Activated CD4-positive, alpha-beta T cell treated with anti-CD3 and anti-CD28 coated beads, Interleukin-2, amount 10 ng/mL, durations not matched to agents 7 days and 5 days (primary cell): ENCODE data around the gene KAT8. TPM values are rescaled to one million over a fixed set of nuclear protein-coding genes. Genes with fewer than 3 reads are reported as not detected.

ENCODE experiments used
- CTCF ChIA-PET: fragments of 350-600 bp; sonication (Branson Sonifier 250); formaldehyde crosslinking; loops from one replicate; lab custom pipeline; 2021; ENCODE audit warnings: antibody characterized with exemption; lab: Charles Lee
- POLR2A ChIA-PET: fragments of 350-600 bp; sonication (Branson Sonifier 250); formaldehyde crosslinking; loops from one replicate; lab custom pipeline; 2021; ENCODE audit warnings: antibody characterized with exemption; lab: Charles Lee
- DNase-seq: peaks from one replicate; pipeline ENCODE4 v3.0.0-alpha.2; 2020
- H3K27ac Mint-ChIP-seq: one replicate; pipeline ENCODE4 v1.8.0; 2021; ENCODE audit warnings: mild to moderate bottlenecking, moderate library complexity, mixed read lengths
- H3K27me3 Mint-ChIP-seq: one replicate; pipeline ENCODE4 v1.8.0; 2021; ENCODE audit warnings: mixed read lengths
- H3K36me3 Mint-ChIP-seq: one replicate; pipeline ENCODE4 v1.8.0; 2021; ENCODE audit warnings: low read depth, mixed read lengths
- H3K4me1 Mint-ChIP-seq: one replicate; pipeline ENCODE4 v1.8.0; 2021; ENCODE audit warnings: mixed read lengths
- H3K4me3 Mint-ChIP-seq: one replicate; pipeline ENCODE4 v1.8.0; 2021; ENCODE audit warnings: mild to moderate bottlenecking, moderate library complexity, mixed read lengths
- H3K9me3 Mint-ChIP-seq: one replicate; pipeline ENCODE4 v1.8.0; 2021; ENCODE audit warnings: mixed read lengths
- total RNA-seq, 2 experiments: library from RNA; stranded (reverse); gene quantifications; one replicate each; pipeline ENCODE4 v1.2.3, GENCODE V29; 2021

Gene KAT8
- total RNA-seq, 2 experiments from 2014 or later, result 63.4 to 67.7 TPM

- Mint-ChIP-seq H3K27me3 (no peaks in the 10 kb centered on the region), H3K36me3 (peaks cover 18% of the 10 kb centered on the region), H3K27ac (peak overlapping the region; percentile 76), H3K4me3 (no peak overlapping the region), H3K4me1 (peaks cover 3% of the 10 kb centered on the region), H3K9me3 (no peaks in the 10 kb centered on the region)
- CTCF ChIA-PET, result interaction anchor here (0.8 to 1.9 kb wide), 3 partner anchors 10 to 56 kb away, joined by 3 to 6 read pairs (median 5); no protein-coding TSS in a partner anchor
- POLR2A ChIA-PET, result no interaction called here
- no peak for DNase-seq
Measured at GRCh38 chr16:31085873-31086628, 31.4 kb upstream of the KAT8 start.

- Mint-ChIP-seq H3K4me3 (no peak overlapping the region), H3K27ac (no peak overlapping the region), H3K4me1 (peaks cover 3% of the 10 kb centered on the region), H3K9me3 (no peaks in the 10 kb centered on the region), H3K27me3 (no peaks in the 10 kb centered on the region), H3K36me3 (peaks cover 19% of the 10 kb centered on the region)
- no peak for DNase-seq
- CTCF ChIA-PET, result interaction anchor here (0.8 to 1.3 kb wide), 2 partner anchors 11 to 15 kb away, joined by 3 to 5 read pairs; no protein-coding TSS in a partner anchor
- POLR2A ChIA-PET, result no interaction called here
Measured at GRCh38 chr16:31086629-31086906, 30.9 kb upstream of the KAT8 start.

GRCh38 chr16:31087481-31087880 is 30.0 kb upstream of the KAT8 start:
- Mint-ChIP-seq H3K4me3 (no peak overlapping the region), H3K9me3 (no peaks in the 10 kb centered on the region), H3K36me3 (peaks cover 16% of the 10 kb centered on the region), H3K27me3 (no peaks in the 10 kb centered on the region), H3K27ac (no peak overlapping the region), H3K4me1 (peaks cover 2% of the 10 kb centered on the region)
- DNase-seq, result no peak
- POLR2A ChIA-PET, result no interaction called here
- CTCF ChIA-PET, result interaction anchor here (1.3 kb wide), 1 partner anchor 11 kb away, joined by 5 read pairs; no protein-coding TSS in a partner anchor

GRCh38 chr16:31087971-31088370 is 29.5 kb upstream of the KAT8 start:
- ChIA-PET CTCF (no interaction called here), POLR2A (no interaction called here)
- Mint-ChIP-seq H3K27ac (no peak overlapping the region), H3K27me3 (no peaks in the 10 kb centered on the region), H3K4me3 (no peak overlapping the region), H3K9me3 (no peaks in the 10 kb centered on the region), H3K36me3 (peaks cover 16% of the 10 kb centered on the region), H3K4me1 (peaks cover 6% of the 10 kb centered on the region)
- no peak for DNase-seq

- Mint-ChIP-seq H3K9me3 (no peaks in the 10 kb centered on the region), H3K27ac (peak within 1 kb of the TSS; percentile 44), H3K4me1 (peaks cover 11% of the 10 kb centered on the region), H3K27me3 (no peaks in the 10 kb centered on the region), H3K36me3 (peaks cover 16% of the 10 kb centered on the region), H3K4me3 (no peak within 1 kb of the TSS)
- CTCF ChIA-PET, result interaction anchor here (0.6 kb wide), 1 partner anchor 69 kb away, joined by 5 read pairs; no protein-coding TSS in a partner anchor
- DNase-seq, result no peak
- POLR2A ChIA-PET, result no interaction called here
Measured at GRCh38 chr16:31088459-31089183, 28.8 kb upstream of the KAT8 start, which contains the start of gene PRSS53. PRSS53 (minus strand) TSS chr16:31088943; CDS start chr16:31088809, 134 bp downstream.

- Mint-ChIP-seq H3K27me3 (no peaks in the 10 kb centered on the region), H3K9me3 (no peaks in the 10 kb centered on the region), H3K36me3 (peaks cover 16% of the 10 kb centered on the region), H3K4me3 (no peak overlapping the region), H3K4me1 (peaks cover 16% of the 10 kb centered on the region), H3K27ac (no peak overlapping the region)
- DNase-seq, result no peak
- POLR2A ChIA-PET, result no interaction called here
- CTCF ChIA-PET, result interaction anchor here (0.6 kb wide), 1 partner anchor 69 kb away, joined by 5 read pairs; no protein-coding TSS in a partner anchor
Measured at GRCh38 chr16:31089199-31089598, 28.3 kb upstream of the KAT8 start.

GRCh38 chr16:31090540-31090939 is 26.9 kb upstream of the KAT8 start:
- H3K27ac Mint-ChIP-seq, result no peak overlapping the region
- ChIA-PET CTCF (no interaction called here), POLR2A (no interaction called here)
- no peaks in the 10 kb centered on the region for H3K9me3 Mint-ChIP-seq
- no peak for DNase-seq
- peaks cover 27% of the 10 kb centered on the region for H3K4me1 Mint-ChIP-seq
- H3K4me3 Mint-ChIP-seq, result no peak overlapping the region
- H3K36me3 Mint-ChIP-seq, result peaks cover 14% of the 10 kb centered on the region
- H3K27me3 Mint-ChIP-seq, result no peaks in the 10 kb centered on the region

GRCh38 chr16:31092330-31092729 is 25.1 kb upstream of the KAT8 start:
- Mint-ChIP-seq H3K27me3 (no peaks in the 10 kb centered on the region), H3K4me1 (peaks cover 33% of the 10 kb centered on the region), H3K27ac (peak overlapping the region; percentile 54), H3K9me3 (no peaks in the 10 kb centered on the region), H3K4me3 (peak overlapping the region; percentile 42), H3K36me3 (peaks cover 13% of the 10 kb centered on the region)
- ChIA-PET CTCF (interaction anchor here (1.6 to 2.6 kb wide), 4 partner anchors 19 to 151 kb away, joined by 7 to 13 read pairs (median 8); partner anchors contain the start of genes ZNF646 and ZNF668), POLR2A (no interaction called here)
- DNase-seq, result no peak

GRCh38 chr16:31093132-31093703 is 24.2 kb upstream of the KAT8 start:
- ChIA-PET CTCF (interaction anchor here (1.0 to 2.6 kb wide), 6 partner anchors 18 to 152 kb away, joined by 3 to 13 read pairs (median 8); partner anchors contain the start of genes ZNF646 and ZNF668), POLR2A (no interaction called here)
- Mint-ChIP-seq H3K4me1 (peaks cover 33% of the 10 kb centered on the region), H3K9me3 (no peaks in the 10 kb centered on the region), H3K27ac (peak overlapping the region; percentile 74), H3K36me3 (peaks cover 12% of the 10 kb centered on the region), H3K4me3 (peak overlapping the region; percentile 66), H3K27me3 (no peaks in the 10 kb centered on the region)
- no peak for DNase-seq

GRCh38 chr16:31094088-31094423 is 23.4 kb upstream of the KAT8 start:
- Mint-ChIP-seq H3K27ac (peak overlapping the region; percentile 94), H3K4me1 (peaks cover 33% of the 10 kb centered on the region), H3K27me3 (no peaks in the 10 kb centered on the region), H3K36me3 (peaks cover 11% of the 10 kb centered on the region), H3K9me3 (no peaks in the 10 kb centered on the region), H3K4me3 (peak overlapping the region; percentile 93)
- ChIA-PET CTCF (interaction anchor here (1.0 to 2.5 kb wide), 5 partner anchors 10 to 152 kb away, joined by 3 to 13 read pairs (median 3); partner anchors contain the start of genes ZNF646 and ZNF668), POLR2A (no interaction called here)
- DNase-seq, result no peak

- Mint-ChIP-seq H3K27me3 (no peaks in the 10 kb centered on the region), H3K4me3 (peak within 1 kb of the TSS; percentile 93), H3K36me3 (peaks cover 8% of the 10 kb centered on the region), H3K27ac (peak within 1 kb of the TSS; percentile 94), H3K4me1 (peaks cover 33% of the 10 kb centered on the region), H3K9me3 (no peaks in the 10 kb centered on the region)
- ChIA-PET CTCF (interaction anchor here (0.7 to 2.5 kb wide), 6 partner anchors 10 to 152 kb away, joined by 3 to 13 read pairs (median 3); partner anchors contain the start of genes ZNF646 and ZNF668), POLR2A (no interaction called here)
- peak; percentile 91 for DNase-seq
Measured at GRCh38 chr16:31094424-31095120, 22.9 kb upstream of the KAT8 start, which contains the start of gene VKORC1. VKORC1 (minus strand) TSS chr16:31094797; CDS start chr16:31094729, 68 bp downstream.
